OCI-LY7 (cell line): Measurements from ENCODE around the gene TRANK1. TPM values are rescaled to one million over a fixed set of nuclear protein-coding genes. Genes with fewer than 3 reads are reported as not detected.

Experiments
- BruUV-seq: library from RNA; stranded (reverse); fragments of 400-500 nt; replicated peaks from 2 replicates; lab custom pipeline; 2021; lab: Mats Ljungman, UMichigan
- CTCF ChIA-PET: fragments of 300-600 bp; sonication (Branson Sonifier 250); formaldehyde crosslinking; loops from one replicate; lab custom pipeline; 2022; ENCODE audit warnings: antibody characterized with exemption; ENCODE audit not compliant: unreplicated experiment; lab: Charles Lee
- POLR2A ChIA-PET: fragments of 300-600 bp; sonication (Branson Sonifier 250); formaldehyde crosslinking; loops from one replicate; lab custom pipeline; 2022; ENCODE audit warnings: antibody characterized with exemption; lab: Charles Lee
- DNase-seq: peaks from one replicate; pipeline ENCODE4 v3.0.0-alpha.2; 2015; ENCODE audit warnings: low spot score
- H2AFZ ChIP-seq: fragments of 200-600 bp; sonication (generic), shearing (Covaris generic); 2 replicates; pipeline ENCODE4 v1.6.1; 2014; ENCODE audit warnings: mild to moderate bottlenecking, antibody characterized with exemption, low read length, moderate library complexity
- H3K27ac ChIP-seq: fragments of 200-600 bp; sonication (generic); 2 replicates; pipeline ENCODE4 v1.5.1; 2014; ENCODE audit warnings: mixed run types, low read depth, mild to moderate bottlenecking, moderate library complexity, low read length, inconsistent platforms; ENCODE audit not compliant: poor library complexity, severe bottlenecking
- H3K36me3 ChIP-seq: fragments of 200-600 bp; sonication (generic); 2 replicates; pipeline ENCODE4 v1.6.1; 2014; ENCODE audit warnings: mild to moderate bottlenecking, antibody characterized with exemption, low read length, moderate library complexity, mixed read lengths; ENCODE audit not compliant: insufficient read depth
- H3K4me1 ChIP-seq: fragments of 200-600 bp; sonication (generic); 2 replicates; pipeline ENCODE4 v1.5.1; 2014; ENCODE audit warnings: mild to moderate bottlenecking, low read length; ENCODE audit not compliant: insufficient read depth, poor library complexity, severe bottlenecking
- H3K4me2 ChIP-seq: fragments of 200-600 bp; sonication (generic); 2 replicates; pipeline ENCODE4 v1.6.1; 2014; ENCODE audit warnings: mild to moderate bottlenecking, low read length
- H3K4me3 ChIP-seq: fragments of 200-600 bp; sonication (generic); 2 replicates; pipeline ENCODE4 v1.5.1; 2014; ENCODE audit warnings: mild to moderate bottlenecking, low read depth, low read length; ENCODE audit not compliant: poor library complexity, severe bottlenecking
- H3K79me2 ChIP-seq: fragments of 200-600 bp; sonication (generic); 2 replicates; pipeline ENCODE4 v1.6.1; 2016; ENCODE audit warnings: low read depth, mild to moderate bottlenecking, low read length, moderate library complexity, mixed read lengths; ENCODE audit not compliant: insufficient read depth
- H3K9me2 ChIP-seq: fragments of 200-600 bp; sonication (generic); 2 replicates; pipeline ENCODE4 v1.6.1; 2016; ENCODE audit warnings: mild to moderate bottlenecking, low read length, mixed read lengths; ENCODE audit not compliant: insufficient read depth
- H3K9me3 ChIP-seq: fragments of 200-600 bp; sonication (generic); 2 replicates; pipeline ENCODE4 v1.6.1; 2014; ENCODE audit warnings: mild to moderate bottlenecking, mixed run types, low read length, mixed read lengths
- H4K20me1 ChIP-seq: fragments of 200-600 bp; sonication (generic); 2 replicates; pipeline ENCODE4 v1.6.1; 2014; ENCODE audit warnings: mild to moderate bottlenecking, antibody characterized with exemption, low read length, moderate library complexity, mixed read lengths; ENCODE audit not compliant: insufficient read depth
- EZH2phosphoT487 ChIP-seq: fragments of 200-600 bp; sonication (generic); IDR thresholded peaks from 2 replicates; pipeline ENCODE4 v1.6.1; 2018; ENCODE audit warnings: low read depth, borderline replicate concordance, mild to moderate bottlenecking, mixed run types, antibody characterized with exemption, low read length, moderate library complexity, mixed read lengths
- intact Hi-C: fragments of 100-400 bp; cut with micrococcal nuclease; formaldehyde crosslinking; loops from one replicate; pipeline ENCODE4 v1.10.0; 2022; ENCODE audit not compliant: unreplicated experiment
- total RNA-seq, 2 experiments: library from RNA; depleted of rRNA in 1 of 2; stranded (reverse); fragments of >200 nt in 1 of 2; shearing (Covaris generic) in 1 of 2; gene quantifications; 2 replicates each; pipeline ENCODE4 v1.2.3, GENCODE V29; 2014 to 2022
- TF ChIP-seq, protein P1 (sequence below): fragments of 200-600 bp; sonication (generic); conservative IDR thresholded peaks from 2 replicates; pipeline ENCODE4 v1.5.1; 2014; ENCODE audit warnings: mild to moderate bottlenecking, antibody characterized with exemption, low read length, moderate library complexity, mixed read lengths

Gene TRANK1
- total RNA-seq, 2 experiments from 2014 or later: 34.9 to 57.1 TPM

DNA sequence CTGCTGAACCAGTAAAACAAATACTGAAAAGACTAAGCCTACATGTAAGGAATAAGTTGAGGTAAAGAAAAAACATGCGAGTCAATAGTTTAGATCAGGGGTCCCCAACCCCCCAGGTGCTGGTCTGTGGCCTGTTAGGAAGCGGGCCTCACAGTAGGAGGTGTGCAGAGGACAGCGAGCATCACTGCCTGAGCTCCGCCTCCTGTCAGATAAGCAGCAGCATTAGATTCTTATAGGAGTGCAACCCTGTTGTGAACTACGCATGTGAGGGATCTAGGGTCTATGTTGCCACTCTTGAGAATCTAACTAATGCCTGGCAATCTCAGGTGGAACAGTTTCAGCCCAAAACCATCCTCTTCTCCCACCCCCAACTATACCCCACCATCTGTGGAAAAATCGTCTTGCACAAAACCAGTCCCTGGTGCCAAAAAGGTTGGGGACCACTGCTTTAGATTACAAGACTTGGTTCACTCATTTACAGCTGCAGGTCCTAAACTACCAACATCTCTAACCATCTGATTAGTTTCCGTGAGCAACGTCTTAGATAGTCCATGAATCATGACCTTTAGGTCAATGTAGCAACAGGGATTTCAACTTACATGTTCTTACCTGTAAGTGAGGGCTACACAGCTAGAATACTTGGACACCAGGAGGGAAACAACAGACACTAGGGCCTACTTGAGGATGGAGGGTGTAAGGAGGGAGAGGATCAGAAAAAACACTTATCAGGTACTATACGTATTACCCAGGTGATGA is 66.7 kb downstream of the TRANK1 start:
- H3K27ac ChIP-seq: peak overlapping the region; percentile 31
- H3K4me2 ChIP-seq: peak overlapping the region; percentile 68
- peak overlapping the region; percentile 5; the same call in 1 of the 2 replicates for H2AFZ ChIP-seq
- no peak overlapping the region for H3K4me3 ChIP-seq
- peaks cover 34% of the 10 kb centered on the region for H3K4me1 ChIP-seq
- no TSS peak for BruUV-seq
- no peaks in the 10 kb centered on the region for H3K79me2 ChIP-seq
- H3K36me3 ChIP-seq: peaks cover 28% of the 10 kb centered on the region
- POLR2A ChIA-PET: interaction anchor here (0.7 kb wide), 1 partner anchor 24 kb away, joined by 3 read pairs; no protein-coding TSS in a partner anchor
- intact Hi-C loops: no loop called here
- H3K9me2 ChIP-seq: no peaks in the 10 kb centered on the region
- TF ChIP-seq, protein P1, sequence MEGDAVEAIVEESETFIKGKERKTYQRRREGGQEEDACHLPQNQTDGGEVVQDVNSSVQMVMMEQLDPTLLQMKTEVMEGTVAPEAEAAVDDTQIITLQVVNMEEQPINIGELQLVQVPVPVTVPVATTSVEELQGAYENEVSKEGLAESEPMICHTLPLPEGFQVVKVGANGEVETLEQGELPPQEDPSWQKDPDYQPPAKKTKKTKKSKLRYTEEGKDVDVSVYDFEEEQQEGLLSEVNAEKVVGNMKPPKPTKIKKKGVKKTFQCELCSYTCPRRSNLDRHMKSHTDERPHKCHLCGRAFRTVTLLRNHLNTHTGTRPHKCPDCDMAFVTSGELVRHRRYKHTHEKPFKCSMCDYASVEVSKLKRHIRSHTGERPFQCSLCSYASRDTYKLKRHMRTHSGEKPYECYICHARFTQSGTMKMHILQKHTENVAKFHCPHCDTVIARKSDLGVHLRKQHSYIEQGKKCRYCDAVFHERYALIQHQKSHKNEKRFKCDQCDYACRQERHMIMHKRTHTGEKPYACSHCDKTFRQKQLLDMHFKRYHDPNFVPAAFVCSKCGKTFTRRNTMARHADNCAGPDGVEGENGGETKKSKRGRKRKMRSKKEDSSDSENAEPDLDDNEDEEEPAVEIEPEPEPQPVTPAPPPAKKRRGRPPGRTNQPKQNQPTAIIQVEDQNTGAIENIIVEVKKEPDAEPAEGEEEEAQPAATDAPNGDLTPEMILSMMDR: no peak
- TF ChIP-seq EZH2phosphoT487: no peak
- no peaks in the 10 kb centered on the region for H3K9me3 ChIP-seq
- no peak for DNase-seq
- CTCF ChIA-PET: no interaction called here
- no peaks in the 10 kb centered on the region for H4K20me1 ChIP-seq

DNA sequence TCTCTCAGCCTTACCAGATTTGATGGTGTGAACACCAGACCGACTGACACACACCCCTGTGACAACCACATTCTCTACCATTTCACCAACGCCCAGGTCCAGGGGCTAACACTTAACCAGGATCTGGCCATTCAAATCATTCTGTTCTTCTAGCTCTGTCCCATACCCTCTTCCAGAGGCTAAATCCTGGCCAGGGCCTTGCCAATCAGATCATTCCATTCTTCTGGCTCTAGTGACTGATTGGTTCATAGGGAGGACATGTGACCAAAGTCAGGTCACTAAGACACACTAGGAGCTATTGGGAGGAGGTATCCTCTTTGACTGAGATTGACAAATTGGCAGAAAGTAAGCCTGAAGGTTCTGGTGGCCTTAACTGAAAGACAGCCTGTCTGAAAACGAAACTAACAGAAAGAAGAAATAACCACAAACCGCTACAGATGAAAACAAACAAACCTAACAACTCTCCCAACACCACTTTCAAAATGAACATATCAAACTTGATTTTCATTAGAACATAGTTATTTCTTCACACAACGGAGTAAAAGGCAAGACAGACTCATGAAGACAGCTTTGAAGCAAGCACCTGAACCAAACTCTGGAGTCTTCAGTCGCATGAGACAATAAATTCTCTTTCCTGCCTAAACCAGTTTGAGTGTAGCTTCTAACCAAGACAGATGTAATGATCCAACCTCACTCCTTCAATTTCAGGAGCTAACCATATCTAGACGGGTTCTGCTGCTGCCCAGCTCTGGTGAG is 68.5 kb downstream of the TRANK1 start:
- intact Hi-C loops: no loop called here

More for the DNA sequence above, 68.5 kb downstream of the TRANK1 start:
- Histone ChIP-seq H3K36me3 (peaks cover 26% of the 10 kb centered on the region), H3K4me3 (peak overlapping the region; percentile 50), H4K20me1 (no peaks in the 10 kb centered on the region), H3K4me2 (peak overlapping the region; percentile 68), H3K27ac (peak overlapping the region; percentile 61), H2AFZ (peak overlapping the region; percentile 47; the same call in 1 of the 2 replicates), H3K9me2 (no peaks in the 10 kb centered on the region), H3K4me1 (peaks cover 34% of the 10 kb centered on the region), H3K9me3 (no peaks in the 10 kb centered on the region), H3K79me2 (no peaks in the 10 kb centered on the region)
- no TSS peak for BruUV-seq
- ChIA-PET POLR2A (interaction anchor here (0.6 to 1.7 kb wide), 14 partner anchors 9 to 117 kb away, joined by 3 to 8 read pairs (median 3); partner anchors contain the start of genes EPM2AIP1 and MLH1), CTCF (interaction anchor here (0.6 to 1.6 kb wide), 4 partner anchors 8 to 117 kb away, joined by 3 to 5 read pairs (median 4); partner anchors contain the start of genes EPM2AIP1 and MLH1)
- peak; percentile 60 for DNase-seq
- TF ChIP-seq, protein P1: no peak
- TF ChIP-seq EZH2phosphoT487: no peak
